ENCODE results near the gene TFDP2.

- TF ChIP-seq YY1 (IDR thresholded peaks at IDR 0.05; ENCODE audit: low read depth, low read length) (no peak), CREB1 (IDR thresholded peaks at IDR 0.05) (no peak), POLR2A (IDR thresholded peaks at IDR 0.05; ENCODE audit: control extremely low read depth in 1 of 2, low read depth in 2 of 2, low read length in 2 of 2) (no peak), CTCF (IDR thresholded peaks at IDR 0.05; ENCODE audit: control extremely low read depth in 1 of 3, insufficient read depth in 1 of 3, low read depth in 1 of 3, low read length in 3 of 3) (no peak), USF2 (IDR thresholded peaks at IDR 0.05; ENCODE audit: low read length) (no peak), CHD7 (IDR thresholded peaks at IDR 0.05; ENCODE audit: insufficient replicate concordance, low read length) (no peak), GABPA (IDR thresholded peaks at IDR 0.05; ENCODE audit: borderline replicate concordance, insufficient read depth, low read length) (no peak), CEBPB (IDR thresholded peaks at IDR 0.05; ENCODE audit: low read depth, low read length) (no peak), EZH2 (IDR thresholded peaks at IDR 0.05; ENCODE audit: low read depth, low read length, severe bottlenecking) (no peak)
These were observed 135.4 kb downstream of the TFDP2 start for GRCh38 chr3:142013993-142014392.

Data from H1 (cell line).